Choroid plexus epithelial cell (primary cell): ENCODE results near the gene PARP3.

Experiments
- DNase-seq: peaks from one replicate; pipeline ENCODE4 v3.0.0-alpha.2; 2010; ENCODE audit warnings: low read depth
- H3K4me3 ChIP-seq: 2 replicates; pipeline ENCODE4 v1.5.1; 2011; ENCODE audit warnings: low read depth, mild to moderate bottlenecking, control low read depth, low read length, moderate library complexity
- TF ChIP-seq, protein P1 (sequence below): conservative IDR thresholded peaks from 2 replicates; pipeline ENCODE4 v1.5.1; 2011; ENCODE audit warnings: low read depth, mild to moderate bottlenecking, control low read depth, inconsistent platforms, low read length, moderate library complexity

The PARP3 gene

DNA sequence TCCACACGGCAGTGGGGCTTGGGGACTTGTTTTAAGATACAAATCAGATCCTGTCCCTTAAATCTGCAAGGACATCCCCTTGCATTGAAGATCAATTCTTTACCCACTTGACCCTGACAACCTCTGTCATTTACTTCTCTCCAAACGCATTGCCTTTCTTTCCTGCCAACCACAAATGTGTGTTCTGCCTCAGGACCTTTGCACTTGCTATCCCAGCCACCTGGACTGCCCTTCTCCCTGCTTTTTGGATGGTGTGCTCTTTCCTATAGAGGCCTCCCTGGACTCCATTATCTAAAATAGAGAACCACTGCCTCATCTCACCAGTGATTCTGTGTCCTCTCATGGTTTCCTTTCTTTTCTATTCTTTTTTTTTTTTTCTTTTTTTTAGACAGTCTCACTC is 55.0 kb downstream of the PARP3 start:
- H3K4me3 ChIP-seq = no peak overlapping the region
- TF ChIP-seq, protein P1, sequence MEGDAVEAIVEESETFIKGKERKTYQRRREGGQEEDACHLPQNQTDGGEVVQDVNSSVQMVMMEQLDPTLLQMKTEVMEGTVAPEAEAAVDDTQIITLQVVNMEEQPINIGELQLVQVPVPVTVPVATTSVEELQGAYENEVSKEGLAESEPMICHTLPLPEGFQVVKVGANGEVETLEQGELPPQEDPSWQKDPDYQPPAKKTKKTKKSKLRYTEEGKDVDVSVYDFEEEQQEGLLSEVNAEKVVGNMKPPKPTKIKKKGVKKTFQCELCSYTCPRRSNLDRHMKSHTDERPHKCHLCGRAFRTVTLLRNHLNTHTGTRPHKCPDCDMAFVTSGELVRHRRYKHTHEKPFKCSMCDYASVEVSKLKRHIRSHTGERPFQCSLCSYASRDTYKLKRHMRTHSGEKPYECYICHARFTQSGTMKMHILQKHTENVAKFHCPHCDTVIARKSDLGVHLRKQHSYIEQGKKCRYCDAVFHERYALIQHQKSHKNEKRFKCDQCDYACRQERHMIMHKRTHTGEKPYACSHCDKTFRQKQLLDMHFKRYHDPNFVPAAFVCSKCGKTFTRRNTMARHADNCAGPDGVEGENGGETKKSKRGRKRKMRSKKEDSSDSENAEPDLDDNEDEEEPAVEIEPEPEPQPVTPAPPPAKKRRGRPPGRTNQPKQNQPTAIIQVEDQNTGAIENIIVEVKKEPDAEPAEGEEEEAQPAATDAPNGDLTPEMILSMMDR = no peak
- no peak for DNase-seq

DNA sequence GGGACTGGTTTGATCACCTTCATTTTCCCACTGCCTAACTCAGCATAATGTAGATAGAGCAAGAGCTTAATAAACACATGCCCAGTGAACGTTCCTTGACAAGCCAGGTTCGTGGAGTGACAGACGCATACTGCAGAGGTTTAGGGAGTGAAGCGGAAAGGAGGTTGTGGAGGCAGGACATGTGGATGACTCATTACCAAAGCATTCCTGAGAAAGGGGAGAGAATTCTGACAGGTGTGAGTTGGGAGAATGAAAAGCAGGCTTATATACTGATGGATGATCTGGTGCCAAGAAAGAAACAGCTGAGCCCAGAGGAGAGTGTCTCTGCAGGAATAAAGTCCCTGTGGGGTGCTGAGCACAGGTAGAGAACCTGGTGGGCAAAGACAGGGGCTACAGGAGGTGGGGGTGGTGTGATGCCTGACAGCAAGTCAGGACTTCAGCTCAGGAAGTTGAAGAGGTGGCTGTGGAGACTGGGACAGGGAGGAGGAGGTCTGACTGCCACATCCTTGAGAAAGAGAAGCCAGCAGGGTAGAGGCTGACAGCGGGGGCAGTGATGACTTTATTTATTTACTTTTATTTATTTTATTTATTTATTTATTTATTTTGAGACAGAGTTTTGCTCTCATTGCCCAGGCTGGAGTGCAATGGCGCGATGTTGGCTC is 55.9 kb downstream of the PARP3 start:
- TF ChIP-seq, protein P1 = no peak
- no peak for DNase-seq
- H3K4me3 ChIP-seq = no peak overlapping the region
